Measurements from ENCODE around the gene CHRNA1.
A peak's percentile ranks its signal among the peaks of the same experiment; 100 is the strongest.

Gene CHRNA1

DNA sequence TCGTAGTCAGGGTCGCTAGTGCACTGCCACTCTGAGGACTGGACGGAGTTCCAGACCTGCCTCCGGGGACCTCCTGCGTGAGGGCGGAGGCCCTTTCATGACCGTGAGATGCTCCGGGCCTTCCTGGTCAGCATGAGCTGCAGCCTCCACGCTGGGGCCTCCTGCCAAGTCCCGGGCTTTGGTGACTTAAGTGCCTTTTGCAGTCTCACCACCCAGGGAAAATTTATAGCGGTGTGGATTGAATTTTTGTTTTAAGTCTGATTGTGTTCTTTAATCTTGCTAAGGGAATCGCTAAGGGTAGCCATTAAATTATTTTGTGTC lies 33.6 kb downstream of the CHRNA1 start:
- TF ChIP-seq, protein P1, sequence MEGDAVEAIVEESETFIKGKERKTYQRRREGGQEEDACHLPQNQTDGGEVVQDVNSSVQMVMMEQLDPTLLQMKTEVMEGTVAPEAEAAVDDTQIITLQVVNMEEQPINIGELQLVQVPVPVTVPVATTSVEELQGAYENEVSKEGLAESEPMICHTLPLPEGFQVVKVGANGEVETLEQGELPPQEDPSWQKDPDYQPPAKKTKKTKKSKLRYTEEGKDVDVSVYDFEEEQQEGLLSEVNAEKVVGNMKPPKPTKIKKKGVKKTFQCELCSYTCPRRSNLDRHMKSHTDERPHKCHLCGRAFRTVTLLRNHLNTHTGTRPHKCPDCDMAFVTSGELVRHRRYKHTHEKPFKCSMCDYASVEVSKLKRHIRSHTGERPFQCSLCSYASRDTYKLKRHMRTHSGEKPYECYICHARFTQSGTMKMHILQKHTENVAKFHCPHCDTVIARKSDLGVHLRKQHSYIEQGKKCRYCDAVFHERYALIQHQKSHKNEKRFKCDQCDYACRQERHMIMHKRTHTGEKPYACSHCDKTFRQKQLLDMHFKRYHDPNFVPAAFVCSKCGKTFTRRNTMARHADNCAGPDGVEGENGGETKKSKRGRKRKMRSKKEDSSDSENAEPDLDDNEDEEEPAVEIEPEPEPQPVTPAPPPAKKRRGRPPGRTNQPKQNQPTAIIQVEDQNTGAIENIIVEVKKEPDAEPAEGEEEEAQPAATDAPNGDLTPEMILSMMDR (IDR thresholded peaks at IDR 0.05; ENCODE audit: poor library complexity, severe bottlenecking), result no peak
- ATAC-seq (ENCODE audit: low read depth) (no peak), DNase-seq (ENCODE audit: low spot score) (no peak)
- Histone ChIP-seq H3K9me3 (ENCODE audit: severe bottlenecking) (no peaks in the 10 kb centered on the region), H3K4me1 (ENCODE audit: insufficient read depth, poor library complexity, severe bottlenecking) (no peaks in the 10 kb centered on the region), H3K27me3 (ENCODE audit: insufficient read depth, poor library complexity, severe bottlenecking) (peaks cover 18% of the 10 kb centered on the region), H3K27ac (ENCODE audit: poor library complexity, severe bottlenecking) (no peak overlapping the region), H3K36me3 (ENCODE audit: low read depth) (no peaks in the 10 kb centered on the region), H3K4me3 (ENCODE audit: severe bottlenecking) (no peak overlapping the region)

DNA sequence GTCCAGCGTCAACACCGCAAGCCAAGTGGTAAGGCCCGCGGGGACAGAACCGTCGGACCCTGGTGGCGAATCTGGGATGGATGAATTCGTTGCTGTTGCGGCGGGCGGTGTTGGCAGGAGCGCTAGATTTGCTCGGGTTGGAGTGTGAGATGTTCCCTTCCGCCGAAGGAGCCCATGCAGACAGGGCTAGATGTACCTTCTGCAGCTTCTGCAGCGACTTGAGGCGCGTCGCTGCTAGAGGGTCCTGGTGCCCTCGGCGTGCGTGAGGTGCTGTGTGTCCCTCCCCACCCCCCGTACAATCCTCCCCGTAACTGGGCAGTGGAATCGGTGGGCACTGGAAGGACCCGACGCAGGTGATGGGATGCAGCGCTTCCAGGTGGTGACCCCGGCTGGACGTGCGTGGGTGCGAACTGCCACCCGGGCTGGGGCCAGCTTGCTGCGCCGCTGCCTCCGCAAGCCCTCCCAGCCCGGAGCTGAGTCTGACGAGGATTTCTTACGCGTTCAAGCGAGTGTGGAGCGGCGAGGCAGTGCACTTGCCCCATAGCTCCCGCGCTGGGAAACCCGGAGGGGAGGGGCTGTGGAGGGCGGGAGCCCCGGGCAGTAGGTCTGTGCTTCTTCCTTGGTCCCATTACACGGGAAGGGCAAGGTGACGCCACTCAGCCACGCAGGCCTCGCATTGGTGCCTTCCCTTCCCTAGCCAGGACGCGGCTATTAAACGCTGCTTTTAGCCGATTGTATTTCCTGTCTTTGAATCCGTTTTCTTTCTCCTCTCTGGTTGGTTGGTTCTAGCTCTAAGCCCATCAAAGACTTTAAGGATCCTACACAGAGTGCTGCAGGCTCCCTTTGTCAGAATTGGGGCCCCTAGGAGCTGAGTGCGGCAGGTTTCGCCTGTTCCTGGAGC lies 34.2 kb downstream of the CHRNA1 start:
- TF ChIP-seq, protein P1 (IDR thresholded peaks at IDR 0.05; ENCODE audit: poor library complexity, severe bottlenecking), result no peak
- Histone ChIP-seq H3K4me1 (ENCODE audit: insufficient read depth, poor library complexity, severe bottlenecking) (no peaks in the 10 kb centered on the region), H3K36me3 (ENCODE audit: low read depth) (no peaks in the 10 kb centered on the region), H3K27ac (ENCODE audit: poor library complexity, severe bottlenecking) (no peak overlapping the region), H3K27me3 (ENCODE audit: insufficient read depth, poor library complexity, severe bottlenecking) (peaks cover 18% of the 10 kb centered on the region), H3K9me3 (ENCODE audit: severe bottlenecking) (no peaks in the 10 kb centered on the region), H3K4me3 (ENCODE audit: severe bottlenecking) (no peak overlapping the region)
- DNase-seq (ENCODE audit: low spot score), result no peak
- ATAC-seq (ENCODE audit: low read depth), result peak; percentile 48; the same call in 1 of the 3 replicates

DNA sequence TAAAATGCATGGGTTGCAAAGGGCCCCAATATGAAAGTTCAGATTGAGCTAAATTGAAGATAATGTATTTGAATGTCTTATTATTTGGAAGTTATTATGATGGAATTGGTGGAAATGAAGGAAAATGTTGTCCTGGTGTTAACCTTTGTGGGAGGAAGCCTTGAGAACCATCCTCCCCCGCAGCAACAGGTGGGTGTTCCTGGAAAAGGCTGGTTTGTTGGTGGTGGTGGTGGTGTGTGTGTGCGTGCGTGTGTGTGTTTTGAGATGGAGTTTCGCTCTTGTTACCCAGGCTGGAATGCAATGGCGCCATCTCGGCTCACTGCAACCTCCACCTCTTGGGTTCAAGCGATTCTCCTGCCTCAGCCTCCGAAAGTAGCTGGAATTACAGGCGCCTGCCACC lies 36.2 kb downstream of the CHRNA1 start:
- no peak for ATAC-seq (ENCODE audit: low read depth)
- peaks cover 18% of the 10 kb centered on the region for H3K27me3 ChIP-seq (ENCODE audit: insufficient read depth, poor library complexity, severe bottlenecking)
- TF ChIP-seq, protein P1 (IDR thresholded peaks at IDR 0.05; ENCODE audit: poor library complexity, severe bottlenecking), result no peak

DNA sequence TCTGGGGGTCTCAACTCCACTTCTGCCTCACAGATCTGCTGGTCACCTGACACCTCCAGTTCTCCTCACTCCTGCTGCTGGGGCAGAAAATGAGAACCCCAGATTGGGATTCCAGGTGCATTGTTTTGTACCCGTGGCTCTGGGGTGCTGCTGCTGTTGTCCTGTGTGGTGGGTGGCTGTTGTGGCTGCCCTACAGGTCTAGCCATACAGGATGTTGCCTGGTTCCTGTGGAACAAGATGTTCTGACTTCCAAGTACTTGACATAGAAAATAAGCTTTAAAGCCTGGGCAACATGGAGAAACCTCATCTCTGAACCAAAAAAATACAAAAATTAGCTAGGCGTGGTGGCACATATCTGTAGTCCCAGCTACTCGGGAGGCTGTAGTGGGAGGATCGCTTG lies 38.1 kb downstream of the CHRNA1 start:
- ATAC-seq (ENCODE audit: low read depth), result no peak
- H3K9me3 ChIP-seq (ENCODE audit: severe bottlenecking), result no peaks in the 10 kb centered on the region
- no peak overlapping the region for H3K4me3 ChIP-seq (ENCODE audit: severe bottlenecking)
- H3K4me1 ChIP-seq (ENCODE audit: insufficient read depth, poor library complexity, severe bottlenecking), result no peaks in the 10 kb centered on the region
- no peaks in the 10 kb centered on the region for H3K36me3 ChIP-seq (ENCODE audit: low read depth)
- H3K27me3 ChIP-seq (ENCODE audit: insufficient read depth, poor library complexity, severe bottlenecking), result peaks cover 18% of the 10 kb centered on the region
- no peak for DNase-seq (ENCODE audit: low spot score)
- no peak overlapping the region for H3K27ac ChIP-seq (ENCODE audit: poor library complexity, severe bottlenecking)
- TF ChIP-seq, protein P1 (IDR thresholded peaks at IDR 0.05; ENCODE audit: poor library complexity, severe bottlenecking), result no peak

More for the DNA sequence above, 36.2 kb downstream of the CHRNA1 start:
- Histone ChIP-seq H3K36me3 (ENCODE audit: low read depth) (no peaks in the 10 kb centered on the region), H3K4me3 (ENCODE audit: severe bottlenecking) (no peak overlapping the region), H3K4me1 (ENCODE audit: insufficient read depth, poor library complexity, severe bottlenecking) (no peaks in the 10 kb centered on the region), H3K27ac (ENCODE audit: poor library complexity, severe bottlenecking) (no peak overlapping the region), H3K9me3 (ENCODE audit: severe bottlenecking) (no peaks in the 10 kb centered on the region)
- no peak for DNase-seq (ENCODE audit: low spot score)

All from RWPE2 (cell line).